ENCODE data around the gene NOS1AP. TPM values are rescaled to one million over a fixed set of nuclear protein-coding genes. Genes with fewer than 3 reads are reported as not detected.

NOS1AP gene
- polyA plus RNA-seq, 1 experiment, result 0.04 TPM

- ChIA-PET CTCF (no interaction called here), POLR2A (no interaction called here)
- no peak for TF ChIP-seq CTCF (IDR thresholded peaks at IDR 0.05; ENCODE audit: low read depth, low read length)
- no peak for DNase-seq (ENCODE audit: low read depth, low spot score)
- no peak overlapping the region for H3K27ac ChIP-seq (ENCODE audit: low read depth, low read length)
- H3K27me3 ChIP-seq (ENCODE audit: control insufficient read depth, insufficient read depth, low read length), result peaks cover 10% of the 10 kb centered on the region
- no peak overlapping the region for H3K4me3 ChIP-seq (ENCODE audit: low read depth, low read length)
- H3K9me3 ChIP-seq (ENCODE audit: control insufficient read depth, insufficient read depth, low read length), result no peaks in the 10 kb centered on the region
These were observed 246.7 kb downstream of the NOS1AP start for GRCh38 chr1:162316187-162316586.

GRCh38 chr1:162317621-162318020 lies 248.1 kb downstream of the NOS1AP start:
- H3K9me3 ChIP-seq (ENCODE audit: control insufficient read depth, insufficient read depth, low read length), result no peaks in the 10 kb centered on the region
- CTCF ChIA-PET, result no interaction called here
- no peak for TF ChIP-seq CTCF (IDR thresholded peaks at IDR 0.05; ENCODE audit: low read depth, low read length)
- H3K27ac ChIP-seq (ENCODE audit: low read depth, low read length), result no peak overlapping the region
- POLR2A ChIA-PET, result no interaction called here
- peaks cover 10% of the 10 kb centered on the region for H3K27me3 ChIP-seq (ENCODE audit: control insufficient read depth, insufficient read depth, low read length)
- DNase-seq (ENCODE audit: low read depth, low spot score), result no peak
- H3K4me3 ChIP-seq (ENCODE audit: low read depth, low read length), result no peak overlapping the region

GRCh38 chr1:162319493-162320175 lies 250.1 kb downstream of the NOS1AP start:
- no peak for TF ChIP-seq CTCF (IDR thresholded peaks at IDR 0.05; ENCODE audit: low read depth, low read length)
- no peak overlapping the region for H3K4me3 ChIP-seq (ENCODE audit: low read depth, low read length)
- H3K27me3 ChIP-seq (ENCODE audit: control insufficient read depth, insufficient read depth, low read length), result peaks cover 8% of the 10 kb centered on the region
- no peaks in the 10 kb centered on the region for H3K9me3 ChIP-seq (ENCODE audit: control insufficient read depth, insufficient read depth, low read length)
- POLR2A ChIA-PET, result no interaction called here
- CTCF ChIA-PET, result no interaction called here
- no peak for DNase-seq (ENCODE audit: low read depth, low spot score)
- no peak overlapping the region for H3K27ac ChIP-seq (ENCODE audit: low read depth, low read length)

- CTCF ChIA-PET, result no interaction called here
- POLR2A ChIA-PET, result no interaction called here
- H3K9me3 ChIP-seq (ENCODE audit: control insufficient read depth, insufficient read depth, low read length), result no peaks in the 10 kb centered on the region
These were observed 252.4 kb downstream of the NOS1AP start for GRCh38 chr1:162321809-162322422.

More at GRCh38 chr1:162321809-162322422, 252.4 kb downstream of the NOS1AP start:
- DNase-seq (ENCODE audit: low read depth, low spot score), result no peak
- peaks cover 8% of the 10 kb centered on the region for H3K27me3 ChIP-seq (ENCODE audit: control insufficient read depth, insufficient read depth, low read length)
- H3K27ac ChIP-seq (ENCODE audit: low read depth, low read length), result no peak overlapping the region
- H3K4me3 ChIP-seq (ENCODE audit: low read depth, low read length), result no peak overlapping the region
- TF ChIP-seq CTCF (IDR thresholded peaks at IDR 0.05; ENCODE audit: low read depth, low read length), result no peak
